ENCODE results near the gene DSEL.

The DSEL gene

GRCh38 chr18:67500522-67501205 is 15.9 kb downstream of the DSEL start:
- Histone ChIP-seq H3K9me3 (ENCODE audit: insufficient read depth, low read length, severe bottlenecking) (no peaks in the 10 kb centered on the region), H3K27ac (ENCODE audit: low read length) (no peak overlapping the region), H3K4me1 (ENCODE audit: insufficient read depth, low read length) (no peaks in the 10 kb centered on the region), H3K27me3 (ENCODE audit: insufficient read depth, low read length, poor library complexity) (no peaks in the 10 kb centered on the region), H3K4me3 (ENCODE audit: low read depth in 1 of 2, low read length in 2 of 2) (no peak overlapping the region), H3K4me2 (ENCODE audit: insufficient read depth, low read length) (no peak overlapping the region), H4K20me1 (ENCODE audit: insufficient read depth, low read length) (no peaks in the 10 kb centered on the region), H3K36me3 (ENCODE audit: insufficient read depth, low read length) (no peaks in the 10 kb centered on the region), H2AFZ (ENCODE audit: low read depth, low read length) (no peak overlapping the region), H3K9ac (ENCODE audit: low read depth, low read length) (no peak overlapping the region), H3K79me2 (ENCODE audit: insufficient read depth, low read length) (no peaks in the 10 kb centered on the region)
- ATAC-seq (ENCODE audit: insufficient read depth, low read depth), result no peak
- DNase-seq, result no peak
- TF ChIP-seq, protein P1, sequence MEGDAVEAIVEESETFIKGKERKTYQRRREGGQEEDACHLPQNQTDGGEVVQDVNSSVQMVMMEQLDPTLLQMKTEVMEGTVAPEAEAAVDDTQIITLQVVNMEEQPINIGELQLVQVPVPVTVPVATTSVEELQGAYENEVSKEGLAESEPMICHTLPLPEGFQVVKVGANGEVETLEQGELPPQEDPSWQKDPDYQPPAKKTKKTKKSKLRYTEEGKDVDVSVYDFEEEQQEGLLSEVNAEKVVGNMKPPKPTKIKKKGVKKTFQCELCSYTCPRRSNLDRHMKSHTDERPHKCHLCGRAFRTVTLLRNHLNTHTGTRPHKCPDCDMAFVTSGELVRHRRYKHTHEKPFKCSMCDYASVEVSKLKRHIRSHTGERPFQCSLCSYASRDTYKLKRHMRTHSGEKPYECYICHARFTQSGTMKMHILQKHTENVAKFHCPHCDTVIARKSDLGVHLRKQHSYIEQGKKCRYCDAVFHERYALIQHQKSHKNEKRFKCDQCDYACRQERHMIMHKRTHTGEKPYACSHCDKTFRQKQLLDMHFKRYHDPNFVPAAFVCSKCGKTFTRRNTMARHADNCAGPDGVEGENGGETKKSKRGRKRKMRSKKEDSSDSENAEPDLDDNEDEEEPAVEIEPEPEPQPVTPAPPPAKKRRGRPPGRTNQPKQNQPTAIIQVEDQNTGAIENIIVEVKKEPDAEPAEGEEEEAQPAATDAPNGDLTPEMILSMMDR (IDR thresholded peaks at IDR 0.05; ENCODE audit: borderline replicate concordance, extremely low read depth, low read length, poor library complexity, severe bottlenecking), result no peak
- no peak for TF ChIP-seq EZH2 (IDR thresholded peaks at IDR 0.05; ENCODE audit: borderline replicate concordance, low read depth, low read length, severe bottlenecking)

DNA sequence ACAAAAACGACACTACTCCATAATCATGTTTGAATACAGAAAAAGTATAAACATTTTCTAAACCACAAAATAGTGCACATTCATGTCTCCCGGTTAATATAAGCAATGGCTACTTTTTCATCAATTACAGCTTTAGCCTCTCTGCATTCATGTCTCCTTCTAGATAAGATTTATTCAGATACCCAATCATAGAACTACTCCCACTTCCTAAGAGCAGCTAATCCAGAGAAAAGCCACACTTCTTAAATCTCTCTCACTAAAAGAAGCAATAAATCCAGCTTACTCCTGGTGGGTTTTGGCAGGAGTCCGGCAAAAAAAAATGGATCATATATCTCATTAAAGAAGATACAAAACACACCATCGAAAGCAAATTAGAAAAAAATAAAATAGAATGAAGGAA is 20.1 kb downstream of the DSEL start:
- Histone ChIP-seq H3K27ac (ENCODE audit: low read length) (no peak overlapping the region), H3K4me1 (ENCODE audit: insufficient read depth, low read length) (no peaks in the 10 kb centered on the region), H3K9ac (ENCODE audit: low read depth, low read length) (no peak overlapping the region), H4K20me1 (ENCODE audit: insufficient read depth, low read length) (no peaks in the 10 kb centered on the region), H3K4me3 (ENCODE audit: low read depth in 1 of 2, low read length in 2 of 2) (no peak overlapping the region), H3K79me2 (ENCODE audit: insufficient read depth, low read length) (no peaks in the 10 kb centered on the region), H3K36me3 (ENCODE audit: insufficient read depth, low read length) (no peaks in the 10 kb centered on the region), H3K4me2 (ENCODE audit: insufficient read depth, low read length) (no peak overlapping the region), H2AFZ (ENCODE audit: low read depth, low read length) (no peak overlapping the region), H3K9me3 (ENCODE audit: insufficient read depth, low read length, severe bottlenecking) (no peaks in the 10 kb centered on the region), H3K27me3 (ENCODE audit: insufficient read depth, low read length, poor library complexity) (no peaks in the 10 kb centered on the region)
- no peak for DNase-seq
- no peak for ATAC-seq (ENCODE audit: insufficient read depth, low read depth)
- TF ChIP-seq, protein P1 (IDR thresholded peaks at IDR 0.05; ENCODE audit: borderline replicate concordance, extremely low read depth, low read length, poor library complexity, severe bottlenecking), result no peak
- TF ChIP-seq EZH2 (IDR thresholded peaks at IDR 0.05; ENCODE audit: borderline replicate concordance, low read depth, low read length, severe bottlenecking), result no peak

GRCh38 chr18:67486534-67486933 is 30.0 kb downstream of the DSEL start:
- Histone ChIP-seq H2AFZ (ENCODE audit: low read depth, low read length) (no peak overlapping the region), H3K27me3 (ENCODE audit: insufficient read depth, low read length, poor library complexity) (no peaks in the 10 kb centered on the region), H3K4me1 (ENCODE audit: insufficient read depth, low read length) (no peaks in the 10 kb centered on the region), H3K9me3 (ENCODE audit: insufficient read depth, low read length, severe bottlenecking) (no peaks in the 10 kb centered on the region), H4K20me1 (ENCODE audit: insufficient read depth, low read length) (no peaks in the 10 kb centered on the region), H3K4me3 (ENCODE audit: low read depth in 1 of 2, low read length in 2 of 2) (no peak overlapping the region), H3K79me2 (ENCODE audit: insufficient read depth, low read length) (no peaks in the 10 kb centered on the region), H3K9ac (ENCODE audit: low read depth, low read length) (no peak overlapping the region), H3K4me2 (ENCODE audit: insufficient read depth, low read length) (no peak overlapping the region), H3K27ac (ENCODE audit: low read length) (no peak overlapping the region), H3K36me3 (ENCODE audit: insufficient read depth, low read length) (no peaks in the 10 kb centered on the region)
- TF ChIP-seq, protein P1 (IDR thresholded peaks at IDR 0.05; ENCODE audit: borderline replicate concordance, extremely low read depth, low read length, poor library complexity, severe bottlenecking), result no peak
- no peak for TF ChIP-seq EZH2 (IDR thresholded peaks at IDR 0.05; ENCODE audit: borderline replicate concordance, low read depth, low read length, severe bottlenecking)
- DNase-seq (no peak), ATAC-seq (ENCODE audit: insufficient read depth, low read depth) (no peak)

Data from DND-41 (cell line).